ENCODE results near the gene NSUN3.
"Not testable (repeated sequence)": the region's sequence is repeated elsewhere in the genome, so short reads cannot be mapped to it uniquely, and the experiment has no call there.

Gene NSUN3

GRCh38 chr3:94062513-94063404, at the start of gene NSUN3, which contains the start of gene DHFR2:
Gene NSUN3, plus strand, starts transcription at chr3:94063061. Its CDS starts 66 bp downstream, at chr3:94063127.
Gene DHFR2, minus strand, starts transcription at chr3:94062916. Its CDS starts 1,405 bp downstream, at chr3:94061511.
- peak; percentile 97 for DNase-seq

GRCh38 chr3:94015025-94015424, 47.8 kb upstream of the NSUN3 start:
- no peak for DNase-seq

- no peak for DNase-seq
Measured at GRCh38 chr3:94019659-94020058, 43.2 kb upstream of the NSUN3 start.

- DNase-seq, result no peak
Measured at GRCh38 chr3:94020293-94020692, 42.6 kb upstream of the NSUN3 start.

GRCh38 chr3:94024385-94024784, 38.5 kb upstream of the NSUN3 start:
- no peak for DNase-seq

GRCh38 chr3:94026623-94027022, 36.2 kb upstream of the NSUN3 start:
- DNase-seq, result no peak

- DNase-seq, result no peak
Measured at GRCh38 chr3:94028093-94028837, 34.6 kb upstream of the NSUN3 start, which contains the start of gene STX19. Gene STX19, minus strand, starts transcription at chr3:94028597. Its CDS starts 13,328 bp downstream, at chr3:94015269.

- DNase-seq, result peak; percentile 79
Measured at GRCh38 chr3:94036909-94037507, 25.9 kb upstream of the NSUN3 start.

- DNase-seq, result no peak
Measured at GRCh38 chr3:94043285-94043684, 19.6 kb upstream of the NSUN3 start.

GRCh38 chr3:94044100-94044936, 18.5 kb upstream of the NSUN3 start:
- DNase-seq, result not testable (repeated sequence)

GRCh38 chr3:94046533-94046932, 16.3 kb upstream of the NSUN3 start:
- no peak for DNase-seq

- DNase-seq, result no peak
Measured at GRCh38 chr3:94049267-94049666, 13.6 kb upstream of the NSUN3 start.

- DNase-seq, result no peak
Measured at GRCh38 chr3:94050546-94050945, 12.3 kb upstream of the NSUN3 start.

- no peak for DNase-seq
Measured at GRCh38 chr3:94061297-94061696, 1.6 kb upstream of the NSUN3 start.

GRCh38 chr3:94063496-94064119, 747 bp downstream of the NSUN3 start:
- DNase-seq, result peak; percentile 11

- no peak for DNase-seq
Measured at GRCh38 chr3:94064243-94064860, 1.5 kb downstream of the NSUN3 start.

GRCh38 chr3:94065122-94065521, 2.3 kb downstream of the NSUN3 start:
- DNase-seq, result no peak

GRCh38 chr3:94065819-94066480, 3.1 kb downstream of the NSUN3 start:
- DNase-seq, result no peak

GRCh38 chr3:94066506-94067500, 3.9 kb downstream of the NSUN3 start:
- DNase-seq, result no peak
